Peyer's patch (tissue), 4 donors: Measurements from ENCODE around the gene USP6. TPM values are rescaled to one million over a fixed set of nuclear protein-coding genes. Genes with fewer than 3 reads are reported as not detected.
"Not testable (repeated sequence)": the region's sequence is repeated elsewhere in the genome, so short reads cannot be mapped to it uniquely, and the experiment has no call there.

Experiments
- DNase-seq, 3 donors: peaks; one replicate each; pipeline ENCODE4 v3.0.0-alpha.2; 2017 to 2019
- H3K27ac ChIP-seq, 4 donors: fragments of 200-600 bp; sonication (generic); one replicate each; pipeline ENCODE4 v1.5.1; 2016 to 2019
- H3K27me3 ChIP-seq, 2 donors: fragments of 200-600 bp; sonication (generic); one replicate each; pipeline ENCODE4 v1.5.1; 2019
- H3K36me3 ChIP-seq, 3 donors: fragments of 200-600 bp; sonication (generic); one replicate each; pipeline ENCODE4 v1.5.1; 2016 to 2019
- H3K4me1 ChIP-seq, 4 donors: fragments of 200-600 bp; sonication (generic); one replicate each; pipeline ENCODE4 v1.5.1; 2016 to 2019
- H3K4me3 ChIP-seq, 4 donors: fragments of 200-600 bp; sonication (generic); 1 replicate in 3 of 4; 2 replicates in 1 of 4; pipeline ENCODE4 v1.5.1; 2016 to 2019; ENCODE audit warnings: mild to moderate bottlenecking in 1 of 4
- H3K9me3 ChIP-seq, 4 donors: fragments of 200-600 bp; sonication (generic); one replicate each; pipeline ENCODE4 v1.5.1; 2016 to 2019; ENCODE audit warnings: mild to moderate bottlenecking in 1 of 4
- CTCF ChIP-seq, 6 experiments: fragments of 450-650 bp in 4 of 6; fragments of 200-600 bp in 2 of 6; sonication (generic) in 1 of 6; IDR thresholded peaks; one replicate each; pipeline ENCODE4 v1.5.1; 2017 to 2019; ENCODE audit warnings: antibody characterized with exemption in 6 of 6, mild to moderate bottlenecking in 3 of 6, moderate library complexity in 1 of 6
- POLR2A ChIP-seq, 2 donors: fragments of 450-650 bp; IDR thresholded peaks; one replicate each; pipeline ENCODE4 v1.5.1; 2017; ENCODE audit warnings: antibody characterized with exemption in 2 of 2, mild to moderate bottlenecking in 2 of 2, moderate library complexity in 2 of 2
- total RNA-seq, 4 donors: library from RNA; depleted of rRNA; stranded (reverse); fragments of >200 nt; gene quantifications; one replicate each; pipeline ENCODE4 v1.1.0, GENCODE V29; 2016

The USP6 gene
- total RNA-seq, 4 donors from 2014 or later: under 0.01 to 0.18 TPM; not detected in 2

- peak in 2 of 3 donors; percentile 34 to 38 for DNase-seq
- Histone ChIP-seq H3K27me3 (no peaks in the 10 kb centered on the region), H3K27ac (no peak overlapping the region), H3K9me3 (no peaks in the 10 kb centered on the region), H3K4me3 (peak overlapping the region; percentile 22 to 56 (median 50)), H3K36me3 (no peaks in the 10 kb centered on the region), H3K4me1 (peaks cover 0 to 14% (median 0%) of the 10 kb centered on the region in 4 donors)
- no peak for TF ChIP-seq POLR2A (IDR thresholded peaks at IDR 0.05)
- no peak for TF ChIP-seq CTCF (IDR thresholded peaks at IDR 0.05)
Observed at GRCh38 chr17:5123343-5124124, 7.7 kb downstream of the USP6 start.

- not testable (repeated sequence) for H3K4me3 ChIP-seq, H3K27ac ChIP-seq, H3K9me3 ChIP-seq, H3K36me3 ChIP-seq, H3K27me3 ChIP-seq
- H3K4me1 ChIP-seq: peaks cover 0 to 14% (median 0%) of the 10 kb centered on the region in 4 donors
- peak in 1 of 3 donors; percentile 15 for DNase-seq
Observed at GRCh38 chr17:5124125-5124760, 8.4 kb downstream of the USP6 start.

GRCh38 chr17:5124896-5125295 is 9.1 kb downstream of the USP6 start:
- H3K27me3 ChIP-seq, DNase-seq: not testable (repeated sequence)

GRCh38 chr17:5126719-5127488 is 11.1 kb downstream of the USP6 start:
- peak in 1 of 3 donors; percentile 40 for DNase-seq
- Histone ChIP-seq H3K4me1 (peaks cover 0 to 14% (median 0%) of the 10 kb centered on the region in 4 donors), H3K27me3 (no peaks in the 10 kb centered on the region), H3K36me3 (no peaks in the 10 kb centered on the region), H3K4me3 (no peak overlapping the region), H3K27ac (no peak overlapping the region), H3K9me3 (no peaks in the 10 kb centered on the region)
- TF ChIP-seq POLR2A (IDR thresholded peaks at IDR 0.05): no peak
- TF ChIP-seq CTCF (IDR thresholded peaks at IDR 0.05): no peak

More at GRCh38 chr17:5124896-5125295, 9.1 kb downstream of the USP6 start:
- H3K4me1 ChIP-seq: peaks cover 0 to 14% (median 0%) of the 10 kb centered on the region in 4 donors
- not testable (repeated sequence) for H3K4me3 ChIP-seq, H3K36me3 ChIP-seq, H3K27ac ChIP-seq, H3K9me3 ChIP-seq

- Histone ChIP-seq H3K4me1 (peaks cover 0 to 6% (median 0%) of the 10 kb centered on the region in 4 donors), H3K27me3 (no peaks in the 10 kb centered on the region), H3K36me3 (no peaks in the 10 kb centered on the region), H3K27ac (no peak overlapping the region), H3K9me3 (no peaks in the 10 kb centered on the region), H3K4me3 (no peak overlapping the region)
- no peak for TF ChIP-seq CTCF (IDR thresholded peaks at IDR 0.05)
- no peak for TF ChIP-seq POLR2A (IDR thresholded peaks at IDR 0.05)
- peak in 1 of 3 donors; percentile 27 for DNase-seq
Observed at GRCh38 chr17:5127910-5128309, 12.1 kb downstream of the USP6 start.

GRCh38 chr17:5128387-5128786 is 12.6 kb downstream of the USP6 start:
- H3K27ac ChIP-seq, H3K36me3 ChIP-seq, H3K9me3 ChIP-seq, H3K4me3 ChIP-seq, H3K27me3 ChIP-seq, H3K4me1 ChIP-seq: not testable (repeated sequence)
- DNase-seq: peak in 1 of 3 donors; percentile 27
